KMS-11 (cell line): ENCODE measurements around the gene ZBTB26.
A peak's percentile ranks its signal among the peaks of the same experiment; 100 is the strongest.

ENCODE experiments used
- H2AFZ ChIP-seq: fragments of 200-600 bp; sonication (generic); 2 replicates; pipeline ENCODE4 v1.6.1; 2016; ENCODE audit warnings: antibody characterized with exemption, mixed run types, low read depth
- H3K27ac ChIP-seq: fragments of 200-600 bp; sonication (generic); 2 replicates; pipeline ENCODE4 v1.6.1; 2016; ENCODE audit warnings: mild to moderate bottlenecking, mixed run types
- H3K27me3 ChIP-seq: fragments of 200-600 bp; sonication (generic); 2 replicates; pipeline ENCODE4 v1.6.1; 2017; ENCODE audit warnings: mild to moderate bottlenecking, low read depth, mixed run types, moderate library complexity; ENCODE audit not compliant: insufficient read depth
- H3K36me3 ChIP-seq: fragments of 200-600 bp; sonication (generic); 2 replicates; pipeline ENCODE4 v1.6.1; 2017; ENCODE audit warnings: mild to moderate bottlenecking, mixed run types; ENCODE audit not compliant: insufficient read depth
- H3K4me1 ChIP-seq: fragments of 200-600 bp; sonication (generic); 2 replicates; pipeline ENCODE4 v1.6.1; 2016; ENCODE audit warnings: mild to moderate bottlenecking, low read depth, mixed run types; ENCODE audit not compliant: poor library complexity, severe bottlenecking
- H3K4me2 ChIP-seq: fragments of 200-600 bp; sonication (generic); 2 replicates; pipeline ENCODE4 v1.7.0; 2016; ENCODE audit warnings: mild to moderate bottlenecking, mixed run types
- H3K4me3 ChIP-seq: fragments of 200-600 bp; sonication (generic); IDR thresholded peaks from 2 replicates; pipeline ENCODE4 v1.6.1; 2017; ENCODE audit warnings: low read depth, low read length, mixed read lengths; ENCODE audit not compliant: insufficient read depth
- H3K79me2 ChIP-seq: fragments of 200-600 bp; sonication (generic); 2 replicates; pipeline ENCODE4 v1.6.1; 2016; ENCODE audit warnings: low read depth, mixed run types; ENCODE audit not compliant: insufficient read depth
- H3K9ac ChIP-seq: fragments of 200-600 bp; sonication (generic); 2 replicates; pipeline ENCODE4 v1.6.1; 2016; ENCODE audit warnings: mild to moderate bottlenecking, mixed run types
- H4K20me1 ChIP-seq: fragments of 200-600 bp; sonication (generic); 2 replicates; pipeline ENCODE4 v1.6.1; 2016; ENCODE audit warnings: mild to moderate bottlenecking, mixed run types; ENCODE audit not compliant: insufficient read depth
- TF ChIP-seq, protein P1 (sequence below): fragments of 200-600 bp; sonication (generic); conservative IDR thresholded peaks from 2 replicates; pipeline ENCODE4 v1.6.1; 2017; ENCODE audit warnings: low read depth, mild to moderate bottlenecking, antibody characterized with exemption, low read length, moderate library complexity, mixed read lengths

The ZBTB26 gene

DNA sequence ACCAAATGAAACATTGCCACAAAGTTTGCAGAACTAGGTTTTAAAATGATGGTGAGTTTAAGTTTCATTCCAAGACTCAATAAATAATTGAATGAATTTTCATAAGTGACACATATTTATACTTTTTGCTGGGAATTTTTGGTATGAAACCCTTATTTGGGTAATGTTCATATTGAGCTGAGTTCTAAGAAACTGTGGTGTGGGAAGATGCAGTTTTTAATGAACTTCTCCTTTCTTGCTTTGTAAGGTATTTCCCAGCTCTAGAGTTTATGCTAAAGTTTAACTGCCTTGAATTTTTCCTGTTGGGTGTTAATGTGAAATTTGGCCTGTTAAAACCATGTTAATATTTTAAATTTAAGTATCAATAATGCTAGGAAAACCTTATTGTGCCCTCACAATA lies 24.6 kb upstream of the ZBTB26 start:
- Histone ChIP-seq H3K79me2 (peaks cover 42% of the 10 kb centered on the region; the same call in 1 of the 2 replicates), H3K27me3 (no peaks in the 10 kb centered on the region), H2AFZ (no peak overlapping the region), H3K27ac (no peak overlapping the region), H4K20me1 (no peaks in the 10 kb centered on the region), H3K4me1 (peaks cover 9% of the 10 kb centered on the region), H3K9ac (no peak overlapping the region), H3K4me2 (no peak overlapping the region), H3K36me3 (no peaks in the 10 kb centered on the region), H3K4me3 (no peak overlapping the region)
- TF ChIP-seq, protein P1, sequence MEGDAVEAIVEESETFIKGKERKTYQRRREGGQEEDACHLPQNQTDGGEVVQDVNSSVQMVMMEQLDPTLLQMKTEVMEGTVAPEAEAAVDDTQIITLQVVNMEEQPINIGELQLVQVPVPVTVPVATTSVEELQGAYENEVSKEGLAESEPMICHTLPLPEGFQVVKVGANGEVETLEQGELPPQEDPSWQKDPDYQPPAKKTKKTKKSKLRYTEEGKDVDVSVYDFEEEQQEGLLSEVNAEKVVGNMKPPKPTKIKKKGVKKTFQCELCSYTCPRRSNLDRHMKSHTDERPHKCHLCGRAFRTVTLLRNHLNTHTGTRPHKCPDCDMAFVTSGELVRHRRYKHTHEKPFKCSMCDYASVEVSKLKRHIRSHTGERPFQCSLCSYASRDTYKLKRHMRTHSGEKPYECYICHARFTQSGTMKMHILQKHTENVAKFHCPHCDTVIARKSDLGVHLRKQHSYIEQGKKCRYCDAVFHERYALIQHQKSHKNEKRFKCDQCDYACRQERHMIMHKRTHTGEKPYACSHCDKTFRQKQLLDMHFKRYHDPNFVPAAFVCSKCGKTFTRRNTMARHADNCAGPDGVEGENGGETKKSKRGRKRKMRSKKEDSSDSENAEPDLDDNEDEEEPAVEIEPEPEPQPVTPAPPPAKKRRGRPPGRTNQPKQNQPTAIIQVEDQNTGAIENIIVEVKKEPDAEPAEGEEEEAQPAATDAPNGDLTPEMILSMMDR = no peak

DNA sequence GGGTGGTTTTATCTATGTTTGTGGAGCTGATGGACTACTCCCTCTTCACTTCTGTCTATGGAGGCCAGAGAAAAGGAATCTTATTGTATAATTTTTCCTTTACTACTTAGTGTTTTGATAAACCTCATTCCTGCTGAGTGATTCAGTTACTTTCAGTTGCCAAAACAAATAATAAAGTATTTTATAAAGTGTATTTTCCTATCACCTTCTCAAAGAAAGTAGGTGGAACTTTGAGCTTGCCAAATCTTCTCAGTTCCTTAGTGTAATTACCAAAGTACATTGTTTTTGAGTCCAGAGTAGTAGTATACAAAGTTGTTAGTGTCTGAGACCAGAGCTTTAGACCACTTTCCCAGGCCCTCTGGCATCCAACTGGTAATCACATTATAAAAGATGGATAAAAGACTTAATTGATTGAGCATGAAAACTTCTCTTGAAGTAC lies 23.0 kb upstream of the ZBTB26 start:
- H3K9ac ChIP-seq = no peak overlapping the region
- H4K20me1 ChIP-seq = no peaks in the 10 kb centered on the region
- no peak overlapping the region for H2AFZ ChIP-seq
- no peaks in the 10 kb centered on the region for H3K27me3 ChIP-seq
- H3K27ac ChIP-seq = no peak overlapping the region
- peaks cover 52% of the 10 kb centered on the region; the same call in 1 of the 2 replicates for H3K79me2 ChIP-seq
- H3K4me1 ChIP-seq = peaks cover 25% of the 10 kb centered on the region
- TF ChIP-seq, protein P1 = no peak
- H3K36me3 ChIP-seq = no peaks in the 10 kb centered on the region
- no peak overlapping the region for H3K4me2 ChIP-seq
- H3K4me3 ChIP-seq = no peak overlapping the region

DNA sequence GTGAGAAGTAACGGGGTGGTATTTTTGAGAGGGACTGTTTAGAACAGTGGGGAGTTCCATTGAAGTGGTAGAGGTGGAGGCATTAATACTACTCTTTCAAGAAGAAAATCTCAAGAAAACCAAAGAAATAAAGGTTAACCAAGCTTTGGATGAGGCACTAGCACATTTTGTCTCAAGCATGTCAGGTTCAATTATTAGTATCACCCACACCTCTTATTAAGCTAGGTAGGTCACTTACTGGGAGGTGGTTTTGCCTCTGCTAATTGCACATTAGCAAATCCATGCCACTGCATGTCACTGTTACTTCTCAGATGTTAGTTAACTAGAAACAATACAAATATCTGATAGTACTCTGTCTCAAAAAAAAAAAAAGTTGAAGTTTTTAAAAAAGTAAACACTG lies 19.7 kb upstream of the ZBTB26 start:
- Histone ChIP-seq H4K20me1 (no peaks in the 10 kb centered on the region), H3K9ac (no peak overlapping the region), H3K4me2 (peak overlapping the region; percentile 85; the same call in 1 of the 2 replicates), H3K79me2 (peaks cover 73% of the 10 kb centered on the region; the same call in 1 of the 2 replicates), H3K27me3 (no peaks in the 10 kb centered on the region), H3K36me3 (no peaks in the 10 kb centered on the region), H2AFZ (no peak overlapping the region), H3K27ac (peak overlapping the region; percentile 56; the same call in 1 of the 2 replicates), H3K4me3 (no peak overlapping the region), H3K4me1 (peaks cover 44% of the 10 kb centered on the region)
- TF ChIP-seq, protein P1 = no peak

DNA sequence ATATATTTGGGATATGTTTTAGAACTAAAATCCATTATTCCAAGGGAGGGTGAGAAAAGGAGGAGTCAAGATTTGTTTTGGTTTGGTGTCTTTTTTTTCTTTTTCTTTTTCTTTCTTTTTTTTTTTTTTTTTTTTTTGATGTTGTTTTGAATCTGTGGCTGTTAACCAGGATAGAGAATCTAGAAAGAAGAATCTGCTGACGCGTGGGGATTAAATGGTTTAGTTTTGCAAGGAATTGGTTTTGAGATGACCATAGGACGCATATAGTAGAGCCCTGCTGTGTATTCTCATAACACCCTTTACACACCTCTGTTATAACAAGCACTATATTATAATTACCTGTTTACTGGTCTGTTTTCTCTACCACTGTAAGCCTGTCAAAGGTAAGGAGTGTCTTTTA lies 19.0 kb upstream of the ZBTB26 start:
- Histone ChIP-seq H3K4me2 (peak overlapping the region; percentile 85), H3K79me2 (peaks cover 67% of the 10 kb centered on the region), H3K4me1 (peaks cover 46% of the 10 kb centered on the region), H3K9ac (no peak overlapping the region), H3K27ac (peak overlapping the region; percentile 56; the same call in 1 of the 2 replicates), H4K20me1 (no peaks in the 10 kb centered on the region), H3K4me3 (no peak overlapping the region), H3K36me3 (no peaks in the 10 kb centered on the region), H3K27me3 (no peaks in the 10 kb centered on the region), H2AFZ (no peak overlapping the region)
- TF ChIP-seq, protein P1 = no peak
